Thoracic aorta endothelial cell (primary cell): ENCODE data around the gene VTI1A. TPM values are rescaled to one million over a fixed set of nuclear protein-coding genes. Genes with fewer than 3 reads are reported as not detected.

Experiments
- small RNA-seq: library from RNA; depleted of rRNA; stranded (forward); fragments of <200 nt; gene quantifications from one replicate; pipeline ENCODE3, GENCODE V24; 2012
- total RNA-seq: library from RNA; depleted of rRNA; stranded (reverse); fragments of >200 nt; gene quantifications from 2 replicates; pipeline ENCODE4 v1.2.3, GENCODE V29; 2012

The VTI1A gene
- 48.7 and 51.4 TPM in 2 replicates for total RNA-seq

DNA sequence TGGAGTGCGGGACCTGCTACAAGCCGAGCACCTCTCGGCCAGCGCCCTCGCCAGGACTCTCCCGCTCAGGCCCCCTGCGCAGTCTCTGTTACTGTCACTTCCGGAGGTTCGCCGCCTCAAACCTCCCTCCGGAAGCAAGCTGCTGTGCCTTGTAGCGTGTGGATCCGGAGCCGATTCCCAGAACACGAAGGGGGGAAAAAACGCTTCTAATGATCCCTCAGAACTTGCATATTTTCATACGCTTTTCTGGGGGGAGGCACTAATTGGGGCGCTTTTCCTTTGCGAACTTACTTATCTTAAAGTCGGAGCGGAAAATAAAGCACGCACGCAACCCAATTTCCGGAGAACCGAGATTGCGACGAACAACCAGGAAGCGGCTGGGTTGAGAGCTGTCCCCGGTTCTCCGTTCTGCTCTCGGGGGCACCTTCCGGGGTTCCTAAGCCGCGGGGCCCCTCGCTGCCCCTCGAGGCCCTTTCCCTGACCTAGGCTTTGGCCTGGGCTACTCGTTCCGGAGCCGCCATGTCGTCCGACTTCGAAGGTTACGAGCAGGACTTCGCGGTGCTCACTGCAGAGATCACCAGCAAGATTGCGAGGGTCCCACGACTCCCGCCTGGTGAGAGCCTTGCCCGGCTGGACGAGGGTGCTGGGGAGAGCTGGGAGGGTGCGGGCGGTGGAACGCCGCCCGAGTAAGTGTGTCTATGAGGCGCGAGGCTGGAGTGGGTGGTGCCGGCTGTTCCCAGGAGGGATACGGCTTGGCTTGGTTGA lies at the start of gene VTI1A, which contains the start of gene ZDHHC6:
Gene VTI1A, plus strand, starts transcription at position 361 of the 765 bp plus-strand sequence. Its CDS starts 159 bp downstream, at position 520.
Gene ZDHHC6, minus strand, starts transcription at position 60 of the 765 bp plus-strand sequence. CDS start 1,478 bp downstream, outside the sequence.

Small RNA genes within 50 kb of the gene (small RNA-seq; reads per million reads assigned to genes)
- gene AC022018.1 = 1.8 reads per million, percentile 44 among the genes with 10 or more reads in this experiment
- gene MIR4295 = not detected

Other genes with a start within 250 kb of the VTI1A start
- not detected in 2 replicates for gene TECTB, start 163.8 kb upstream of the VTI1A start, total RNA-seq
- 10.6 and 35.9 TPM in 2 replicates for gene ACSL5, start 73.1 kb upstream of the VTI1A start, total RNA-seq
- gene ZDHHC6, start 301 bp upstream of the VTI1A start, total RNA-seq = 43.6 and 51.7 TPM in 2 replicates